ENCODE measurements around the gene RFC2. TPM values are rescaled to one million over a fixed set of nuclear protein-coding genes. Genes with fewer than 3 reads are reported as not detected.
"Not testable (repeated sequence)": the region's sequence is repeated elsewhere in the genome, so short reads cannot be mapped to it uniquely, and the experiment has no call there.

Gene RFC2
- total and polyA plus RNA-seq, 7 experiments from 2014 or later: 12.0 to 51.7 (median 19.3) TPM

GRCh38 chr7:74207586-74207985 lies 46.6 kb downstream of the RFC2 start:
- H3K4me1 Mint-ChIP-seq: peaks cover 13 to 29% (median 20%) of the 10 kb centered on the region in 7 donors
- Histone ChIP-seq H3K4me3 (ENCODE audit: low read length) (no peak overlapping the region), H3K27me3 (ENCODE audit: control insufficient read depth in 2 of 2, insufficient read depth in 2 of 2, low read length in 2 of 2) (no peaks in the 10 kb centered on the region), H3K4me1 (ENCODE audit: control insufficient read depth in 2 of 2, insufficient read depth in 2 of 2, low read length in 2 of 2) (peaks cover 5 to 6% of the 10 kb centered on the region in 2 donors), H3K36me3 (ENCODE audit: control insufficient read depth in 2 of 3, insufficient read depth in 3 of 3, low read length in 3 of 3) (no peaks in the 10 kb centered on the region), H3K27ac (ENCODE audit: low read depth, low read length) (no peak overlapping the region), H3K9me3 (ENCODE audit: control insufficient read depth in 2 of 3, low read length in 3 of 3) (no peaks in the 10 kb centered on the region)
- H3K36me3 Mint-ChIP-seq: no peaks in the 10 kb centered on the region
- intact Hi-C loops (cut with micrococcal nuclease): loop anchor here (2.0 kb wide), 3 partner anchors 47 to 359 kb away; partner anchors contain the start of gene RFC2 (in 2 of the 2)
- H3K27ac Mint-ChIP-seq: peak overlapping the region in 1 of 9 donors; percentile 15
- ATAC-seq (no peak), DNase-seq (no peak)
- POLR2A ChIA-PET: interaction anchor here (0.8 kb wide), 1 partner anchor 8 kb away, joined by 4 read pairs; no protein-coding TSS in a partner anchor
- H3K4me3 Mint-ChIP-seq: peak overlapping the region in 1 of 10 donors; percentile 14
- CTCF ChIA-PET: interaction anchor here (1.4 to 4.3 kb wide), 2 partner anchors 45 to 194 kb away, joined by 3 to 45 read pairs; no protein-coding TSS in a partner anchor
- H3K9me3 Mint-ChIP-seq: no peaks in the 10 kb centered on the region
- peaks cover 0 to 6% (median 4%) of the 10 kb centered on the region in 5 donors for H3K27me3 Mint-ChIP-seq

- Histone ChIP-seq H3K4me1 (ENCODE audit: control insufficient read depth in 2 of 2, insufficient read depth in 2 of 2, low read length in 2 of 2) (peaks cover 5 to 6% of the 10 kb centered on the region in 2 donors), H3K9me3 (ENCODE audit: control insufficient read depth in 2 of 3, low read length in 3 of 3) (no peaks in the 10 kb centered on the region), H3K36me3 (ENCODE audit: control insufficient read depth in 2 of 3, insufficient read depth in 3 of 3, low read length in 3 of 3) (no peaks in the 10 kb centered on the region), H3K4me3 (ENCODE audit: low read length) (no peak overlapping the region), H3K27me3 (ENCODE audit: control insufficient read depth in 2 of 2, insufficient read depth in 2 of 2, low read length in 2 of 2) (no peaks in the 10 kb centered on the region), H3K27ac (ENCODE audit: low read depth, low read length) (no peak overlapping the region)
- intact Hi-C loops (cut with micrococcal nuclease): loop anchor here (1.0 to 2.0 kb wide), 5 partner anchors 48 to 360 kb away; partner anchors contain the start of gene RFC2 (in 2 of the 2)
- Mint-ChIP-seq H3K27me3 (peaks cover 0 to 6% (median 4%) of the 10 kb centered on the region in 5 donors), H3K4me1 (peaks cover 14 to 29% (median 19%) of the 10 kb centered on the region in 7 donors), H3K27ac (peak overlapping the region in 2 of 9 donors; percentile 6 to 55), H3K36me3 (no peaks in the 10 kb centered on the region), H3K4me3 (peak overlapping the region in 9 of 10 donors; percentile 12 to 55 (median 19)), H3K9me3 (no peaks in the 10 kb centered on the region)
- DNase-seq: peak; percentile 55 to 87 (median 72)
- ChIA-PET CTCF (interaction anchor here (0.6 to 4.3 kb wide), 15 partner anchors 9 to 200 kb away, joined by 3 to 45 read pairs (median 3); no protein-coding TSS in a partner anchor), POLR2A (interaction anchor here (1.4 kb wide), 1 partner anchor 17 kb away, joined by 3 read pairs; no protein-coding TSS in a partner anchor)
- peak; percentile 86 for ATAC-seq
Measured at GRCh38 chr7:74206589-74207120, 47.5 kb downstream of the RFC2 start.

- H3K27ac ChIP-seq (ENCODE audit: low read depth, low read length); DNase-seq; H3K9me3 Mint-ChIP-seq; ATAC-seq; H3K27me3 ChIP-seq (ENCODE audit: control insufficient read depth in 2 of 2, insufficient read depth in 2 of 2, low read length in 2 of 2); H3K27me3 Mint-ChIP-seq; H3K4me3 ChIP-seq (ENCODE audit: low read length); H3K36me3 Mint-ChIP-seq; H3K9me3 ChIP-seq (ENCODE audit: control insufficient read depth in 2 of 3, low read length in 3 of 3); H3K4me1 ChIP-seq (ENCODE audit: control insufficient read depth in 2 of 2, insufficient read depth in 2 of 2, low read length in 2 of 2); H3K36me3 ChIP-seq (ENCODE audit: control insufficient read depth in 2 of 3, insufficient read depth in 3 of 3, low read length in 3 of 3): not testable (repeated sequence)
- intact Hi-C loops (cut with micrococcal nuclease): loop anchor here (1.0 to 2.0 kb wide), 5 partner anchors 49 to 361 kb away; partner anchors contain the start of gene RFC2 (in 2 of the 2)
- Mint-ChIP-seq H3K4me3 (peak overlapping the region in 2 of 10 donors; percentile 16 to 42), H3K27ac (peak overlapping the region in 1 of 9 donors; percentile 57), H3K4me1 (peaks cover 14 to 29% (median 19%) of the 10 kb centered on the region in 7 donors)
- ChIA-PET POLR2A (interaction anchor here (1.4 kb wide), 1 partner anchor 16 kb away, joined by 3 read pairs; no protein-coding TSS in a partner anchor), CTCF (interaction anchor here (0.7 to 4.3 kb wide), 14 partner anchors 8 to 201 kb away, joined by 3 to 45 read pairs (median 3); no protein-coding TSS in a partner anchor)
Measured at GRCh38 chr7:74206052-74206451, 48.1 kb downstream of the RFC2 start.

GRCh38 chr7:74203956-74204618 lies 50.1 kb downstream of the RFC2 start:
- Mint-ChIP-seq H3K4me1 (peaks cover 8 to 24% (median 13%) of the 10 kb centered on the region in 7 donors), H3K27ac (peak overlapping the region in 1 of 9 donors; percentile 55), H3K4me3 (no peak overlapping the region), H3K9me3 (no peaks in the 10 kb centered on the region), H3K27me3 (peaks cover 0 to 6% (median 4%) of the 10 kb centered on the region in 5 donors), H3K36me3 (no peaks in the 10 kb centered on the region)
- DNase-seq (no peak), ATAC-seq (no peak)
- POLR2A ChIA-PET: no interaction called here
- H3K36me3 ChIP-seq (ENCODE audit: control insufficient read depth in 2 of 3, insufficient read depth in 3 of 3, low read length in 3 of 3): no peaks in the 10 kb centered on the region
- no peak overlapping the region for H3K4me3 ChIP-seq (ENCODE audit: low read length)
- H3K4me1 ChIP-seq (ENCODE audit: control insufficient read depth in 2 of 2, insufficient read depth in 2 of 2, low read length in 2 of 2): peaks cover 5 to 6% of the 10 kb centered on the region in 2 donors
- no peaks in the 10 kb centered on the region for H3K9me3 ChIP-seq (ENCODE audit: control insufficient read depth in 2 of 3, low read length in 3 of 3)
- CTCF ChIA-PET: interaction anchor here (0.6 to 4.3 kb wide), 3 partner anchors 136 to 355 kb away, joined by 4 to 45 read pairs (median 7); no protein-coding TSS in a partner anchor
- intact Hi-C loops (cut with micrococcal nuclease): no loop called here
- no peaks in the 10 kb centered on the region for H3K27me3 ChIP-seq (ENCODE audit: control insufficient read depth in 2 of 2, insufficient read depth in 2 of 2, low read length in 2 of 2)
- H3K27ac ChIP-seq (ENCODE audit: low read depth, low read length): no peak overlapping the region

GRCh38 chr7:74202841-74203556 lies 51.2 kb downstream of the RFC2 start:
- Histone ChIP-seq H3K9me3 (ENCODE audit: control insufficient read depth in 2 of 3, low read length in 3 of 3) (no peaks in the 10 kb centered on the region), H3K36me3 (ENCODE audit: control insufficient read depth in 2 of 3, insufficient read depth in 3 of 3, low read length in 3 of 3) (peaks cover 0 to under 1% (median 0%) of the 10 kb centered on the region in 3 experiments), H3K4me1 (ENCODE audit: control insufficient read depth in 2 of 2, insufficient read depth in 2 of 2, low read length in 2 of 2) (peaks cover 5 to 6% of the 10 kb centered on the region in 2 donors), H3K27ac (ENCODE audit: low read depth, low read length) (no peak overlapping the region), H3K27me3 (ENCODE audit: control insufficient read depth in 2 of 2, insufficient read depth in 2 of 2, low read length in 2 of 2) (no peaks in the 10 kb centered on the region), H3K4me3 (ENCODE audit: low read length) (no peak overlapping the region)
- Mint-ChIP-seq H3K4me3 (no peak overlapping the region), H3K27ac (no peak overlapping the region), H3K36me3 (no peaks in the 10 kb centered on the region), H3K9me3 (no peaks in the 10 kb centered on the region), H3K4me1 (peaks cover 5 to 21% (median 10%) of the 10 kb centered on the region in 7 donors), H3K27me3 (peaks cover 0 to 6% (median 4%) of the 10 kb centered on the region in 5 donors)
- CTCF ChIA-PET: interaction anchor here (0.8 to 1.4 kb wide), 2 partner anchors 133 to 135 kb away, joined by 3 to 7 read pairs; no protein-coding TSS in a partner anchor
- peak; percentile 54 for ATAC-seq
- DNase-seq: peak in 1 of 9 donors; percentile 24
- intact Hi-C loops (cut with micrococcal nuclease): no loop called here
- POLR2A ChIA-PET: no interaction called here
